Body of pancreas (tissue), 4 donors: ENCODE results near the gene NDUFA7.

Experiments used
- POLR2A ChIP-seq, 3 donors: fragments of 450-650 bp; IDR thresholded peaks; one replicate each; pipeline ENCODE4 v1.6.1; 2016; ENCODE audit warnings: antibody characterized with exemption in 3 of 3, mild to moderate bottlenecking in 2 of 3
- TF ChIP-seq, protein P1 (sequence below), 7 experiments: fragments of 450-650 bp in 4 of 7; fragments of 200-600 bp in 3 of 7; sonication (generic) in 3 of 7; IDR thresholded peaks; one replicate each; pipeline ENCODE4 v1.5.1; 2016 to 2019; ENCODE audit warnings: antibody characterized with exemption in 7 of 7

DNA sequence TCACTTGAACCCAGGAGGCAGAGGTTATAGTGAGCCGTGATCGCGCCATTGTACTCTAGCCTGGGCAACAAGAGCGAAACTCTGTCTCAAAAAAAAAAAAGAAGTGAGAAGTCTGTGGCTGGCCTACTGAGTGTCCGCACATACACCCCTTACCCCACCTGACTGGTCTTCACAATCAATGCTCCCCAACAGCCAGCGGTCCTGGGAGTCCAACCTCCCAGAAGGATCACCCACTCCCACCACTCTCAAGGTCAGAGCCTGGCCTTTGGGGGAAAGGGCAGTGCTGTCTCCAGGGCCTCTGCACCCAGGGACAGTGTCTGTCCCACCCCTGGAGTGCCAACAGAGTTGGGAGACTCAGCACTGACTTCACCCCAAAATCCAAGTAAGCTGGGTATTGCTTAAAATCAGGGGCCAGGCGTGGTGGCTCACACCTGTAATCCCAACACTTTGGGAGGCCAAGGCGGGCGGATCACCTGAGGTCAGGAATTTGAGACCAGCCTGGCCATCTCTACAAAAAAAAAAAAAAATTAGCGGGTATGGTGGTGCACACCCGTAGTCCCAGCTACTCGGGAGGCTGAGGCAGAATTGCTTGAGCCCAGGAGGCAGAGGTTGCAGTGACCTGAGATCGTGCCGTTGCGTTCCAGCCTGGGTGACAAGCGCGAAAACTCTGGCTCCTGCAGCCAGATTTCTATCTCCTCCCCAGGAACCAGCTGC is 10.7 kb downstream of the NDUFA7 start:
- TF ChIP-seq, protein P1, sequence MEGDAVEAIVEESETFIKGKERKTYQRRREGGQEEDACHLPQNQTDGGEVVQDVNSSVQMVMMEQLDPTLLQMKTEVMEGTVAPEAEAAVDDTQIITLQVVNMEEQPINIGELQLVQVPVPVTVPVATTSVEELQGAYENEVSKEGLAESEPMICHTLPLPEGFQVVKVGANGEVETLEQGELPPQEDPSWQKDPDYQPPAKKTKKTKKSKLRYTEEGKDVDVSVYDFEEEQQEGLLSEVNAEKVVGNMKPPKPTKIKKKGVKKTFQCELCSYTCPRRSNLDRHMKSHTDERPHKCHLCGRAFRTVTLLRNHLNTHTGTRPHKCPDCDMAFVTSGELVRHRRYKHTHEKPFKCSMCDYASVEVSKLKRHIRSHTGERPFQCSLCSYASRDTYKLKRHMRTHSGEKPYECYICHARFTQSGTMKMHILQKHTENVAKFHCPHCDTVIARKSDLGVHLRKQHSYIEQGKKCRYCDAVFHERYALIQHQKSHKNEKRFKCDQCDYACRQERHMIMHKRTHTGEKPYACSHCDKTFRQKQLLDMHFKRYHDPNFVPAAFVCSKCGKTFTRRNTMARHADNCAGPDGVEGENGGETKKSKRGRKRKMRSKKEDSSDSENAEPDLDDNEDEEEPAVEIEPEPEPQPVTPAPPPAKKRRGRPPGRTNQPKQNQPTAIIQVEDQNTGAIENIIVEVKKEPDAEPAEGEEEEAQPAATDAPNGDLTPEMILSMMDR (IDR thresholded peaks at IDR 0.05) = no peak
- TF ChIP-seq POLR2A (IDR thresholded peaks at IDR 0.05) = no peak
